Measurements from ENCODE around the gene NAT16.
"Not testable (repeated sequence)": the region's sequence is repeated elsewhere in the genome, so short reads cannot be mapped to it uniquely, and the experiment has no call there.

Gene NAT16

DNA sequence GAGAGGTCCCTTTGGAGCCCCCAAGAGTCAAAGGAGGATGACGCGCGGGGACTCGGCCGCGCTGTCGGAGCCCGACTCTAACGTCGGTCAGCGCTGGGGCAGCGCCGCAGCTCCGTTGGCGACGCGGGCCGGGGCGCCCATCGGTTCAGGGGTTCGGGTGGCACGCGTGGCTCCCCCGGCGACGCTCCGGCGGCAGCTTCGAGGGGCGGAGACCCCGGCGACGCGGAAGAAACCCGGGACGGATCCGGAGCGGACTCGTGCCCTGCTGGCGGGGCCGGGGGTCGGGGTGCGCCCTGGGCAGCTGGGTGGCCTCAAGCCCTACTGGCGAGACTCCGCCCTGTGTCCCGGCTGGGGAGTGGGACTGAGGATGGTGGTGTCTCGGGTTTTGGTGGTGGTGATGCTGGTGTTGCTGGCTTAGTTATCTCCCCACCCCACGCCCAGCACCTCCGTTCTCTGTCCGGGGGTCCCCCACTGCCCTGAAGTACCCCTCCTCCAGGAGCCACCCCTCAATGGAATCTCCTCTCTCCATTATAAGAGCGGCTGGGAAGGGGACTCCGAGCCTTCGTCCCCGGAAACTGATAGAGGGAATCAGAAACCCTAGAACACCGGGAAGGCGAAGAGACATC is at the start of gene NAT16:
Gene NAT16 (minus strand): TSS at position 164 of the 626 bp plus-strand sequence. CDS start 5,486 bp downstream, outside the sequence.
- no peak for DNase-seq

DNA sequence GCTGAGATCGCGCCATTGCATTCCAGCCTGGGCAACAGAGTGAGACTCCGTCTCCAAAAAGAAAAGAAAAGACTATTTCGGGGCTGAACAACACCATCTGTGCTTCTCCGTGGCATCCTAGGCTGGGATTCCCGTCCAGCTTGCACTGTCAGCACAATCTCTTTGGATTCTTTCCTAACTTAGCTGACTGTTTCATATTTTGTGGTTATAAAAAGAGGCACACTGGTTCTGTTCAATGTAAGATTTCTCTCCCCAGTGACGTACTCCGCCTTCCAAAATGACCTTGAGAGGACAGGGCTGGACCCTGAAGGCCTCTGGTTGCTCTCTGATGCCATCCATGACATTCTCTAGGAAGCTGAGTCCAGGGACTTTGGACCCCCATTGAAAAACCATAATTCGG is 46.6 kb upstream of the NAT16 start:
- DNase-seq = no peak

DNA sequence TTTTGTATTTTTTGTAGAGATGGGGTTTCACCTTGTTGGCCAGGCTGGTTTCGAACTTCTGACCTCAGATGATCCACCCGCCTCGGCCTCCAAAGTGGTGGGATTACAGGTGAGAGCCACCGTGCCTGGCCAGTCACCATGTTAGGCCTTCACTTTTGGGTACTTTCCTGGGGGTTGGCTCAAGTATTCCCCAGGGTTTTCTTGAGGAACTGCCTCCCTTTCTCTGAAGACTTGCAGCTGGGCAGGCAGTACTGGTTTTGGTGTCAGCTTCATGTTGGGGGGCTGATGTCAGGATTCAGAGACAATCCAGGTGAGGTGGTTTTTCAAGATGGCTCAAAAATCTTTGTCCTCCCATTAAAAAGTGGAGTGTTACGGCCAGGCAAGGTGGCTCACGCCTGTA is 45.6 kb upstream of the NAT16 start:
- no peak for DNase-seq

DNA sequence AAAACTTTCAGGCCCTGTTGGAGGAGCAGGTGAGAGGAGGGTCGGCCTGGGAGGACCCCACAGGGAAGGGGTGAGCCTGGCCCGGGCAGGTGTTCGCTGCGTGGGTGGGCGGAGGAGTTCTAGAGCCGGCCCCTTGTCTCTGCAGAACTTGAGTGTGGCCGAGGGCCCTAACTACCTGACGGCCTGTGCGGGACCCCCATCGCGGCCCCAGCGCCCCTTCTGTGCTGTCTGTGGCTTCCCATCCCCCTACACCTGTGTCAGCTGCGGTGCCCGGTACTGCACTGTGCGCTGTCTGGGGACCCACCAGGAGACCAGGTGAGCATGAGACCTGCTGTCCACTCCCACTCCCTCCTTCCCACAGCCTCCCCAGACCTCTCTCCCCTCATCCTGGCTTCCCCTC is 43.4 kb upstream of the NAT16 start:
- DNase-seq = no peak

DNA sequence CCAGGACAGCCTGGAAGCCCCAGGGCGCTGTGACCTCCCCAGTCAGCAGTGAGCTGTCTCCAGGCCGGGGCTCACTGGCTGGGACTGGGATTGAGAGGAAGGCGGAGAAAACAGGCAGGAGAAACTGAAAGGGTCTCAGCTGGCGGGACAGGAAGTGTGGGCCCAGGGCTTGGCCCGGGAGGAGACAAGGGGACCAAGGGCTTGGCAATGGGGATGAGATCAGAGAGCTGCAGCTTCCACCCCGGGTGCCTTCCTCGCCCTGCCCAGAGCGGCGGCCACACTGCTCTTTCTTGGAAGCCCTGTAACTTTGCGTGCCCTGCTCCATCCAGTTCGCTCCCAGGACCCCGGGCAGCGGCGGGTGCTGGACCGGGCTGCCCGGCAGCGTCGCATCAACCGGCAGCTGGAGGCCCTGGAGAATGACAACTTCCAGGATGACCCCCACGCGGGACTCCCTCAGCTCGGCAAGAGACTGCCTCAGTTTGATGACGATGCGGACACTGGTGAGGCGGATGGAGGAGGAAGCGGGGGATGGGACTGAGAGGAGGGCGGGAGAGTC is 42.3 kb upstream of the NAT16 start:
- DNase-seq = no peak

DNA sequence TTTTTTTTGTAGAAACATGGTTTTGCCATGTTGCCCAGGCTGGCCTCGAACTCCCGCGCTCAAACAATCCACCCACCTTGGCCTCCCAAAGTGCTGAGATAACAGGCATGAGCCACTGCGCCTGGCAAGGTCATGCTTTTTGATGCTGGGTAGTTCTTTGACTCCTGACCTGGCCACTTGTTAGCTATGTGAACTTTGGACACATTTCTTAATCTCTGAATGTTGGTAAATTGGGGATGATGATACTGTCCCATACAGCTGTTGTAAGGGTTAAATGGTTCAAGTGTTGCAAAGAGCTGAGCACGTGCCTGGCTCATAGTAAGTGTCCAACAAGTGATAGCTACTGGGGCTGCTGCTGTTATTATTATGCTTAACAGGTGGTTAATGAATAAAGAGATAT is 40.2 kb upstream of the NAT16 start:
- no peak for DNase-seq

DNA sequence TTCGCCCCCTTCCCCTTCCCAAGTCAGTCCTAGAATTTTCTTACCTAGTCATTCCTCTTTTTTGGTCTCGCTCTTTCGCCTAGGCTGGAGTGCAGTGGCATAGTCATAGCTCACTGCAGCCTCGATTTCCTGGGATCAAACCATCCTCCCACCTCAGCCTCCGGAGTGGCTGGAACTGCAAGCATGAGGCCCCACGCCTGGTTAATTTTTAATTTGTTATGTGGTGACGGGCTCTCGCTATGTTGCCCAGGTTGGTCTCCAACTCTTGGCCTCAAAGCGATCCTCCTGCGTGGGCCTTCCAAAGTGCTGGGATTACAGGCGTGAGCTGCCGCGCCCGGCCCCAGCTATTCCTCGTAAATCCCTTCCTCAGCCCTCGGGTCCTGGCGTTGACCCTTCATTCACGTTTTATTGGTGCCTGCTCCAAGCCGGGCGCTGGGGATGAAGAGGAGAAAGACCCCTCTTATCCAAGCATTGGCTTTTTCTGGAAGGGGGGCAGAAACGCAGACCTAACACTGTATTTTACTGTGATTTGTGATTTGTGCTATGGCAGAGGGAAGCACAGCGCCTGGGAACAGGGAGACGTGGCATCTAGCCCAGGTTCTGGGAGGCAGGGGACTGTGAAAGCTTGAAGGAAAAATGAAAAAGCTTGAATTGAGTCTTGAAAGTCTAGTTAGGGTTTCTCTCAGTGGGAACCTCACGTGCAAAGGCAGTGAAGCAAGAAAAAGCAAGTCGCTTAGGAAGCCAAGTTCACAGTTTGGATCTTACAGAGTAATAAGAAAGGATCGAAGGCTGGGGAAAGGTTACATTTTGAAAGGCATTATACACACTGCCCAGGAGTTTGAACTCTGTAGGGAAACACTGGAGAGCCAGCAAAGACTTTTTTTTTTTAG is 38.4 kb upstream of the NAT16 start:
- DNase-seq = no peak

DNA sequence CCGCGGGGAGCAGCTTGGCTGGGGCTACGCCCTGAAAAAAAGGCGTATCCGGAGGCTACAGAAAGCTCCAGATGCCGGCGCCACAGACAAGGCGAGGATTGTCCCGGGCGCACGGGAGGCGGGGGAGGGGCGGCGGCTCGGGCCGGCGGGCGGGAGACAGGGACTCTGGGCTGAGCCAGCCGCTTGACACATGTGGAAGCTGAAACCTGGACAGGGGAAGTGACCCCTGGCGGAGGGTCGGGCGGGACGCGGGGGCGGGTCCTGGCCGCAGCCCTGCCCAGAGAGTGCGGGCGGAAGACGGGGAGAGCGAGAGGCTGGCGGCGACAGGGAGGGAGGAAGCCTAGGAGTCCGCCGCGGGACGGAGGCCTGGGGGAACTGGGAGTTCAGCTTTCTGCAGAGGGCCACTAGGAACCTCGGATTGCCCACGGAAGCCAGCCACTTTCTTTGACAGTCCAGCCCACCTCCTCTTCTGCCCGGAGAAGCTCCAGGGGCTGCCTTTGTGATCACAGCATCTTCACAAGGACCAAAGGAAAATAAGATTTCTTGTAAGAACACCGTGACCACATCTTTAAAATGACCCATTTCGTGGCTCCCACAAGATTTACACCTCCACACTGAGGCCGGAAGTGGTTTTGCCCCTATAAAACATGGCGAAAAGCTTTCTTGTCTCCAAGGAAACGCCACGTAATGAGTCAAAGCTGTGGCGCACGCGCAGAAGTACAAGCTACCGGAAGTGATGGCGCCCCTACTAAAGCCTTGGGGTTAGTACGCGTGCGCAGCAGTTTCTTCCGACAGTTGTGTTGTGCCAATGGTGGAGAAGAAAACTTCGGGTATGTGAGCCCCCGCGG is 37.5 kb upstream of the NAT16 start, which contains the start of the genes PLOD3 and ZNHIT1:
Gene PLOD3 (minus strand): TSS at position 194 of the 848 bp plus-strand sequence. CDS start 307 bp downstream, outside the sequence.
Gene ZNHIT1 (plus strand): TSS at position 778 of the 848 bp plus-strand sequence. CDS start 31 bp downstream, at position 809.
- DNase-seq = peak; percentile 94

DNA sequence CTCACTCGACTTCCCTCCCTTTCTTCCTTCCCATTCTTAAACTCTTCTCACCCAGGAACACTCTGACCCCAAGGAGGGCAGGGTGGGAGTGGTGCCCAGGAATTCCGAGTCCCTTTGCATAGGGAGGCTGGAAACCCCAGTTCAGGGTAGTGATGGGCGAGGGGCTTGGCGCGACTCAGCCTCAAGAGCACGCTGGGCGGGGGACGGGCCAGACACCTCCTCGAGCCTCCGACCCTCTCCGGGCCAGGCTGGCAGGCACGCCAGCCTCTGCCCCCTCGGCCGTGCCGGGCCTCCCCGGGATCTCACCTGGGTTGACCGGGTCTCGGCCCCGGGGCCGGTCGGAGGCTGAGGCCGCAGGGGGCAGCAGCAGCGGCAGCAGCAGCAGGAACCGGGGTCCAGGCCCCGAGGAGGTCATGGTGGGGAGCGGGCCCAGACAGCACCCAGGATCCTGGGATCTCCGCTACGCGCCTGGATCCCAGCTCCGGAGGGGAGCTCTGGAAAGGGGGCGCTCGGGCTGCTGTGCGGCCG is 36.8 kb upstream of the NAT16 start:
- no peak for DNase-seq

DNA sequence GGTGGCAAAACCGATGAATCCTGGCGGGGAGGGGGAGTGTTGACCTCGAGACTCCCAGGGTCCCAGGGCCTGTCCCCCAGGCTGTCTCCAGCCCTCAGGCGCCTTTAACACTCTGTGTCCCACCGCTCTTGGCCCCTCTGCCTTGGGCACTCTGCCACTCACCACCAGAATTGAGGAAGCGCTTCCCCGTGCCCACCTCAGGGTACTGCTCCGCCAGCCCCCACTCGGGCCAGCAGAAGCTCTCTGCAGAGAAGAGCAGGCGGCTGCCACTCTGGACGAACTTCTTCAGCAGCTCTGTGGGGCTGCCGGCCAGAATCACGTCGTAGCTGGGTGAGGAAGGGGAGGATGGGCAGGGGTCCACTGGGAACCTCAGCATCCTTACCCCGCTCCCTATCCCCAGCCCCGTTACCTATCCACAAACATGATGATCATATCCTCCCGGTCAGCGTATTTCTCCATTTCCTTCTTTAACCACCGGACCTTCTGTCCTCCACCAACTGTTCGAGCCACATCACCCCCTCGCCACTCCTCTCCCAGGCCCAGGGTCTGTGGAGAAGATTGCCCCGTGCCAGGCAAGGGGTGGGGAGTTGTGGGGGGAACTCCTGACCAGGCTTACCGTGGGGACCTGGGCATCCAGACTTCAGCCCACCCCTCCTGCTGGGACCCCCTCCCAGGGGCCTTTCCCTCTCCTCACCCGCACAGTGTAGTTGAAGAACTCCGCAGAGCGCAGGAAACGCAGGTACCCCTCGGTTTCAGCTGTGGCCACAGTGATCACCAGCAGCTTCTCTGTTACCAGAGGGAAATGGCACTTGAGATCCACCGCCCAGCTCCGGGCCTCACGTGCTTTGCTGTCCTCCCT is 36.1 kb upstream of the NAT16 start:
- DNase-seq = no peak

DNA sequence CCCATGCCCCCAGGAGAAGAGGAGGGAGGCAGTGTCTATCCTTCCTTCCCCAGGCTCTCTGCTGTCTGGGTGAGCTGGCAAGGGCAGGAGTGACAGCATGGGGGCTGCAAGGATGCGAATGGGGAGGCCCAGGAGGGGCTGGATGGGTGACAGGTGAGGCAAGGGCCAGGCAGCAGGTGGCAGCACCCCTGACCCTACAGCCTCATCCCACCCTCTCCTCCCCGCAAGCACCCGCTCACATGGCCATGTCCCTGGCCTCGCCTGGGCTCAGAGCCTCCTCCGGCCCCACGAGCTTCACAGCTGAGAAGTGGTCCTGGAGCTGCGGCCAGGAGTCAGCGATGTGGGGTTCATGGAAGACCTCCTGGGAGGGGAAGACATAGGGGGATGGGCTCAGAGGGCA is 31.9 kb upstream of the NAT16 start:
- DNase-seq = no peak

DNA sequence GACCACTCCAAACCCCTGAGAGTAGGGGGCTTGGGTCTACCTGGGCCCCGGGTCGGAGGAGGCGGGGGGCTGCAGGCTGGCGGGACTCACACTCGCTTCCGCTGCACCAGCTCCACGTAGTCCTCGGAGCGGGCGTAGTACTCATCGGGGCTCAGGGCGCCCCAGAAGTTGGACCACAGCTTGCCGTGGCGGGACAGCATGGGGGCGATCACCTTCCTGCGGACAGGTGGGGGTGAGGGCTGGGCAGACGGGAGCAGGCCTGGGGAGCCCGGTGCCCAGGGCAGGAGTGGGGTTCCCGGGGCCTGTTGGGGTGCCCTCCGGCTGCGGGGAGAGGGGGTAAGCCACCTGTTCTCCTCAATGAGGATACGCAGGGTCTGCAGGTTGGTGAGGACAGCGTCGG is 31.4 kb upstream of the NAT16 start:
- DNase-seq = no peak

DNA sequence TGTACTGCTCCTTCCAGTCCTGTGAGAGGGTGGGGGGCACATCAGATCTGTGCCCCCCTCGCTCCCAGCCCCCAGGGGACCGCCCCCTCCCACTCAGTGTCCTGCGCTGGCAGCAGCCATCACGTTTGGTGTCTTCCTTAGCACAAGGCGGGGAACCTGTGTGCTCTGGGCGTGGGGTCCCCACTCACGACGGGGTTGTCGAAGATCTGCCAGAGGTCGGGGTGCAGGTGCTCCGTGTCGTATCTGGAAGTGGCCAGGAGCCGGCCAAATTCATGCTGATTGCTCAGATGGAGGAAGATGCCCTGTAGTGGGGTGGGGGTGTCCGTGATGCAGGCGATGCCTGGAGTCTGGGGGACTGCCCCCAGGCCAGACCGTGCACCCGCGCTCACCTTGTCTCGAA is 30.1 kb upstream of the NAT16 start:
- no peak for DNase-seq

DNA sequence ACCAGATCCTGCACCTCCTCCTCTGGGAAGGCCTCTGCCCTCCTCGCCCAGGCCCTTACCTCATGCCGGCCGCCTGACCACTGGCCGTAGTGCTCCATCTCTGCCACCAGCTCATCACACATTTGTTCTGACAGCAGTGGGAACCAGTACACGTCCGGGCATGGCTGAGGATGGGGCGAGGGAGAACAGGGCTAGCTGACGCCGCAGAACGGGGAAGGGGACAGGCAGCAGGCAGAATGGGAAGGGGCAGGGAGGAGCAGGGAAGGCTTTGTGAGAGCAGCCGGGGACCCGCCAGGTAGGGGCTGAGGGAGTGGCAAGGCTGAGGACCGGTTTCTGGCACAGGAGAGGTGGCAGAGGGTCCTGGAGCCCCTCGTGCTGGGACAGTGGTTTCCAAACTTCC is 28.7 kb upstream of the NAT16 start:
- DNase-seq = no peak

DNA sequence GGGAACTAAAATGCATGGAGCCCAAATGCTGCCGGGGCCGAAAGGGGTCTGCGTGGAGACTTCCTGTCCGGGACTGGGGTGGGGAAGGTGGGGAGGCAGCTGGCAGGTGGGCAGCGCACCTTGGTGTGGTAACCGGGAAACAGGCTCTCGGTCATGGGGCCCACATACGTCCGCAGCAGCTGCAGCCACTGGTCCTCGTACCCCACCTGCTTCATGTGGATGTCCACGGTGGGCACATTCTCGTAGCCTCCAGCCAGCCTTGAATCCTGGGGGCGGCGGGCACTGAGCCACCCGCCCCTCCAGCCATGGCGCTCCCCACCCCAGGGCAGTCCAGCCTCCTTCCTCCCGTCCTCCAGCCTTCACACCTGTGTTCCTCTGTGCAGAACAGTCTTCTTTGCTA is 27.4 kb upstream of the NAT16 start:
- no peak for DNase-seq

DNA sequence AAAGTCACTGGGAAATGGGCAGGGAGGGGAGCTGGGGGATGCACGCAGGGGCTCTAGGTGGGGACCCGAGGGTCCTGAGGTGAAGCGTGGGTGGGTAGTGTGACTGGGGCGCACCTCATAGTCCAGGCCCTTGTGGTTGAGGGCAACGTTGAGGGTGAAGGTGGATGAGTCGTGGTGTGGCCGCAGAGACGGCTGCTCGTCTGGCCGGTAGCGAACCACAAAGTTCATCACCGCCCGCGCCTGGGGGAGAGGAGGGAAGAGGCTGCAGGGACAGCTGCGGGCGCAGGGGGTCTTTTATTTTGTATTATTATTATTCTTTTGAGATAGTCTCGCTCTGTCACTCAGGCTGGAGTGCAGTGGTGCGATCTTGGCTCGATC is 26.6 kb upstream of the NAT16 start:
- no peak for DNase-seq

DNA sequence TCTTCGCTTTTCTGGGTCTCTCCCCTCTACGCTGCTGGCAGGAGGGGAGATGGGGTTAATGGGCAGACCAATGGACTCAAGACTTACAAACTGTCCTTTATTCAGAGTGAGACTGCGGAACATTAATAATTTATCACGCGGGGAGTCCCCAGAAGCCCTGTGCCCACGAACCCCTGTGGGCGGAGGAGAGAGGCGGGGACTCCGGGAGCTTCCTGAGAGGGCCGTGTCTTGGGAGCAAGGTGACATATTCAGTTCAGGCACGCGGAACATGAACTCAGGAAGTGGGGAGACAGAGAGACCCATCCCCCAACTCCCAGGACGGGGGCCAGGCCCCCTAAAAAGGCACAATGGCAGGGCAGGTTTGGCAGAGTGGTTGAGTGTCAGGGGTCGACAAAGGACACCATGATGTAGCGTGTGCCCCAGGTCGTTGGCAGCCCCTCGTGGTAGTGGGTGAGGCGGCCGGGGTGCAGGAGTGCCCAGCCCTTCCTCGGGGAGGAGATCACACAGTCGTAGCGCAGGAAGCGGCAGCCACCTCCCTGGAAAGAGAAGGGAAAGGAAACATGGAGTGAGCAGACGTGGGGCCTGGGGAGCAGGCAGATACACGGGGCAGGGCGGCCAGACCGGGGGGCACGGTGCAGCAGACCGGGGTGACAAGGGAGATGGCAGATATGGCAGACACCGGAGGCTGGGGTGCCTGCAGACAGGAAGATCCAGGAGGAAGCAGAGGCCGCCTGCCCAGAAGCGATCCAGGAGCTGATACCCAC is 26.0 kb upstream of the NAT16 start:
- no peak for DNase-seq

DNA sequence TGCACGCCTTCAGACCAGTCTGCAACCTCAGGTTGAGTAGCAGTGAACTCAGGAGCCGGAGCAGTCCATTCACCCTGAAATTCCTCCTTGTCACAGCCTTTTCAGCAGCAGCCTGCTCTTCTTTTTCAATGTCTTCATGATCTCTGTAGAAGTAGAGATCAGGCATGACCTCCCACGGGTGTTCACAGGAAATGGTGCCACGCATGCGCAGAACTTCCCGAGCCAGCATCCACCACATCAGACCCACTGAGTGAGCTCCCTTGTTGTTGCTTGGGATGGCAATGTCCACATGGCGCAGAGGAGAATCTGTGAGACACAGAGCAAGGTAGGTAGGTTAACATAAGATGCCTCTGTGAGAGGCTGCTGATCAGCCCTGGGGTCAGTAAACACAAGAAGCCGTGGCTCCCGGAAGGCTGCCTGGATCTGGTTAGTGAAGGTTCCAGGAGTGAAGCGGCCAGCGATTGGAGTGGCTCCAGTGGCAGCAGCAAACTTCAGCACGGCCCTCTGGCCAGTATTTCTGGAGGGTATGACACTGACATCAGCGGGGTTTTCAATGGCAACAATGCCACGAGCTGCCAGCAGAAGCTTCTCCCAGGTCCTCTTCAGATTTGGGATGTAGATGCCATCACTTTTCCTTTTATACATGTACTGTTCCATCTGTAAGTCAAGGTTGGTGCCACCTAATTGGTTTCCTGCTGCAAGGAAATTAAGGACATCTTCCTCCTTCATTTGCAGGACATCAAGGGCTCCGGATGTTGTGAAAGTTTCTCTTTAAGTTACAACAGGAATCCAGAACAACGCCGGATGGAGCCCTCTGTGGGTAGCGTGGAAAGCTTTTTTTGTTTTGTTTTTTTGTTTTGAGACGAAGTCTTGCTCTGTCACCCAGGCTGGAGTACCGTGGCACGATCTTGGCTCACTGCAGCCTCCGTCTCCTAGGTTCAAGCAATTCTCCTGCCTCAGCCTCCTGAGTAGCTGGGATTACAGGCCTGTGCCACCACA is 23.9 kb upstream of the NAT16 start:
- not testable (repeated sequence) for DNase-seq

DNA sequence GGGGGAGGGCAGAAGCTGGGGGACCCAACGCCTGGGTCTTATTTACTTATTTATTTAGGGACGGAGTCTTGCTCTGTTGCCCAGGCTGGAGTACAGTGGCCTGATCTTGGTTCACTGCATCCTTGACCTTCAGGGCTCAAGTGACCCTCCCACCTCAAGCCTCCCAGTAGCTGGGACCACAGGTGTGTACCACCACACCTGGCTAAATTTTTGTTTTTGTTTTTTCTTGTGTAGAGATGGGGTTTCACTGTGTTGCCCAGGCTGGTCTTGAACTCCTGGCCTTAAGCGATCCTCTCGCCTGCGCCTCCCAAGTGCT is 22.5 kb upstream of the NAT16 start:
- DNase-seq = no peak
